WERI-Rb-1 (cell line): ENCODE measurements around the gene NAP1L4.
A peak's percentile ranks its signal among the peaks of the same experiment; 100 is the strongest.

Experiments used
- DNase-seq: peaks from one replicate; pipeline ENCODE4 v3.0.0-alpha.2; 2020
- H3K27ac ChIP-seq: fragments of 250-450 bp; sonication (Bioruptor Pico); 2 replicates; pipeline ENCODE4 v1.5.1; 2020; ENCODE audit warnings: mild to moderate bottlenecking, moderate library complexity
- H3K27me3 ChIP-seq: fragments of 250-450 bp; sonication (Bioruptor Pico); 2 replicates; pipeline ENCODE4 v1.5.1; 2021; ENCODE audit warnings: mild to moderate bottlenecking, low read depth, moderate library complexity; ENCODE audit not compliant: insufficient read depth, severe bottlenecking
- H3K36me3 ChIP-seq: fragments of 250-450 bp; sonication (Bioruptor Pico); 2 replicates; pipeline ENCODE4 v1.5.1; 2020; ENCODE audit warnings: mild to moderate bottlenecking, moderate library complexity
- H3K4me3 ChIP-seq: 2 replicates; pipeline ENCODE4 v1.5.1; 2011; ENCODE audit warnings: low read depth, mild to moderate bottlenecking, control low read depth, low read length
- H3K9me3 ChIP-seq: fragments of 250-450 bp; sonication (Bioruptor Pico); 2 replicates; pipeline ENCODE4 v1.5.1; 2021; ENCODE audit warnings: mild to moderate bottlenecking, moderate library complexity; ENCODE audit not compliant: severe bottlenecking
- TF ChIP-seq, protein P1 (sequence below): IDR thresholded peaks from 2 replicates; pipeline ENCODE4 v1.5.1; 2011; ENCODE audit warnings: low read depth, mild to moderate bottlenecking, control low read depth, inconsistent platforms, low read length

The NAP1L4 gene

DNA sequence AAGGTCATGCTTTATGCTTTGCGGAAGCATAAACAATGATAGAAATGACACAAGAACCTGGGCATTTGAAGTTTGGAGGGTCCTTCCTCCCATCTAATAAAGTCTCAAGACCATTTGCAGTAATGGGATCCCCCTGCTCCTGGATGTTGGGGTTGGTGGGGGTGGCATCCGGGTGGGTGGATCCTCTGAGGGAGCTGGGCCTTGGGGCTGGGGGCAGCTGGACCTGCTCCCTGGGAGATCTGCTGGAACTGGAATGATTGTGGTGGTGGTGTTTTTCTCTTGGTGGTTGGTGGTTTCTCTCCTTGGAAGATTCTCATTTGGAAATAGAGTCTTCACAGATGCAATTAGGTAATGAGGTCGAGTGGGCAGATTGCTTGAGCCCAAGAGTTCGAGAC lies 2.2 kb upstream of the NAP1L4 start:
- TF ChIP-seq, protein P1, sequence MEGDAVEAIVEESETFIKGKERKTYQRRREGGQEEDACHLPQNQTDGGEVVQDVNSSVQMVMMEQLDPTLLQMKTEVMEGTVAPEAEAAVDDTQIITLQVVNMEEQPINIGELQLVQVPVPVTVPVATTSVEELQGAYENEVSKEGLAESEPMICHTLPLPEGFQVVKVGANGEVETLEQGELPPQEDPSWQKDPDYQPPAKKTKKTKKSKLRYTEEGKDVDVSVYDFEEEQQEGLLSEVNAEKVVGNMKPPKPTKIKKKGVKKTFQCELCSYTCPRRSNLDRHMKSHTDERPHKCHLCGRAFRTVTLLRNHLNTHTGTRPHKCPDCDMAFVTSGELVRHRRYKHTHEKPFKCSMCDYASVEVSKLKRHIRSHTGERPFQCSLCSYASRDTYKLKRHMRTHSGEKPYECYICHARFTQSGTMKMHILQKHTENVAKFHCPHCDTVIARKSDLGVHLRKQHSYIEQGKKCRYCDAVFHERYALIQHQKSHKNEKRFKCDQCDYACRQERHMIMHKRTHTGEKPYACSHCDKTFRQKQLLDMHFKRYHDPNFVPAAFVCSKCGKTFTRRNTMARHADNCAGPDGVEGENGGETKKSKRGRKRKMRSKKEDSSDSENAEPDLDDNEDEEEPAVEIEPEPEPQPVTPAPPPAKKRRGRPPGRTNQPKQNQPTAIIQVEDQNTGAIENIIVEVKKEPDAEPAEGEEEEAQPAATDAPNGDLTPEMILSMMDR: no peak
- no peak for DNase-seq
- H3K27ac ChIP-seq: no peak overlapping the region
- H3K36me3 ChIP-seq: no peaks in the 10 kb centered on the region; the same call in 1 of the 2 replicates
- H3K9me3 ChIP-seq: no peaks in the 10 kb centered on the region
- no peaks in the 10 kb centered on the region for H3K27me3 ChIP-seq
- H3K4me3 ChIP-seq: no peak overlapping the region

DNA sequence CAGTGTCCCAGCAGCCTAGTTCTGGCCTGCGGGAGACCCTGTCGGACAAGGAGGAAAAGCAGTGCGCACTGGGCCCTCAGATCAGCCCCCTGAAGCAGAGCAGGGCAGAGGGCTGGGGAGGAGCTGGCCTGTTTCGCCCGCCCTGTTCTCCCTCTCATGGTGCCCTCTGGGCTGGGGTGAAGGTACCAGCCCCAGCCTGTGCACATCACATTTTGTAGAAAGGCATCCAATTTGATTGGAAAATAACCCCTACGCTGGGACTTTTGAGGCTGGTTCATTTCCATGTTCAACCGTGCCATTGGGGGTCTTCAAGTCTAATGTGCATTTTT lies 832 bp upstream of the NAP1L4 start:
- Histone ChIP-seq H3K4me3 (peak overlapping the region; percentile 76), H3K9me3 (no peaks in the 10 kb centered on the region), H3K27ac (peak overlapping the region; percentile 85), H3K27me3 (no peaks in the 10 kb centered on the region), H3K36me3 (peaks cover under 1% of the 10 kb centered on the region)
- TF ChIP-seq, protein P1: no peak
- DNase-seq: no peak

DNA sequence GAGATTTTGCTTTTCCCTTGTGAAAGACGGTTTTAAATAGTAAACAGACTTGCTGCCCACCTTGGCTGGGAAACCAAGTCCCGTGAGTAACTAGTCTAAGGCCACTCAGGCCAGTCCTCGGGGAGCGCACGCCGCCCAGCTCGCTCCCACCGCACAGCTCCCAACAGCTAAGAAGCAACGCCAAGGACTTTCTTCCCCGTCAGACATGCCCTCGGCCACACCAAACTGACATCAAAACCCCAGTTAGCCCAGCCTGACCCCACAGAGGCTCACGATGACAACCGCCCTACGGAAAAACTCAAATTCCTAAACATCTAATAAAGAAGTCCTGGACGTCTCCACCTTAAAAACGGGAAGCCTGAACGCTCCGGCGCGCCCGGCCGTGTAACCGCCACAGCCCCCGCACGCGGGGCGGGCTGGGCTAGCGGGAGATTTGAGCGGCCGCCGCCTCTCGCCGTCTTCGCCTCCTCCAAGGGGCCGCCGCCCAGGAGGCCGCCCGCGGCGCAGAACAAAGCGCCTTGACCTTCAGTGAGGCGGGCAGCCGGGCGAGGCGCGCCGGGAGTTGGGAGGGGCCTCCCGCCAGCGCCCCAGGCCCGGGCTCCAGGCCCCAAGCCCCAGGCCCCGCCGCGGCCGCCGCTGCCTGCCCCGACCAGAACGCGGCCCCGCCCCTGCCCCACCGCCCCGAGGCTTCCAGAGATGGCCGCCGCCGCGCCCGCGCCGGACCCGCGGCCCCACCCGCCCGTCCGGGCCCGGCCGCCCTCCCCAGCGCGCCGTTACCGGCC lies 486 bp downstream of the NAP1L4 start:
- Histone ChIP-seq H3K9me3 (no peaks in the 10 kb centered on the region), H3K27me3 (no peaks in the 10 kb centered on the region), H3K27ac (peak overlapping the region; percentile 85), H3K4me3 (peak overlapping the region; percentile 76), H3K36me3 (peaks cover 12% of the 10 kb centered on the region)
- TF ChIP-seq, protein P1: no peak
- no peak for DNase-seq

DNA sequence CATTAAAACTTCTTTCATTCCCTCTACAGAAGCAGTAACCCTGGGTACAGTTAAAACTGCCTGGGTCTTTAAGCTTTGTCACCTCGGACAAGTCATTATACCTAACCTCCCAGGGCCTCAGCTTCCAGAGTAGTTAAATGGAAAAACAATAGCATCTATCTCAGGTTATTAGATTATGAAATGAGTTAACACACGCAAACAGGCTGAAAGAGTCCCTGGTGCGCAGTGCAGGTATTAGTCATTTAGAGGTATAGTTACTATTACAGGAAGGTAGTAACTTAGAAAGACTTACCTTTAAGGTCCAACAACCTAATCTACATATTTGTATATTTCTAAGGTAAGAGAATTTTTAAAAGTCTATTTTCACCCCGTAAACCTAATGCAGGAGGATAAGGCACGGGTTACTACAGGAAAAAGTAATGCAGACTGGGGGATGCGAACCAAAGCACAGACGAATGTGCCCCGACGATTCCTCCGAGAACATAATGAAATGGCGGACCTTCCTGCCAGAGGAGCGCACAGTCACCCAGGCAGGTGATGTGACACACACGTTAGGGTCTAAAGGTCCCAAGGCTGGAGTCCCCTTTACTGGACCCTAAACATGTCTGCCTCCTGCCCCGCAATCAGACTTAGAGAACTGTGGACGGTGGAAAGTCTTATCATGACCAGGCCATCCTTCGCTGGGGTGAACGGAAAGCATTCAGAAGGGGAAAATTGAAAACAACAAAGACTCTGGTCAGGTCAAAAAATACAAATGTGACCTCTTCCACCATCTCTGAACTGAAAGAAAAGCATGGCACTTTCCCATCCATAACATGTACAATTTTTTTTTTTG lies 1.3 kb downstream of the NAP1L4 start:
- Histone ChIP-seq H3K4me3 (peak overlapping the region; percentile 73), H3K27ac (peak overlapping the region; percentile 85), H3K36me3 (peaks cover 16% of the 10 kb centered on the region), H3K27me3 (no peaks in the 10 kb centered on the region), H3K9me3 (no peaks in the 10 kb centered on the region)
- TF ChIP-seq, protein P1: no peak
- no peak for DNase-seq

DNA sequence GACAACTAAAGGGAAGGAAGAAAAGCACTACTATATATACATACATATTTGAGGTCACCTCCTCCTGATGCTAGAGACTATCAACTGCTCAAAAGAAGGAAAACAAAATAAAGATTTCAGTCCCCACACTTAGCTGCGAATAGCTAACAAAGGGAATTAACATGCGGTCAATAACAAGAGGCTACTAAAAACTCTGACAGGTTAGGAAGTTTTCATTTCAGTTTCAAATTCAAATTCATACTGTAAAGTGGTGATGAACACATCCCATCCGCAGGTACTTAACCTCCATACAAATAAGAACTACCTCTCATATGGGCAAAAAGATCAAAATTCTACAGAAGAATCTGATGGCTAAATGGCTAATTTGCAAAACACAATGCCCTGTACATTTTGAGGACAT lies 2.6 kb downstream of the NAP1L4 start:
- no peak for DNase-seq
- peaks cover 25% of the 10 kb centered on the region for H3K36me3 ChIP-seq
- no peaks in the 10 kb centered on the region for H3K9me3 ChIP-seq
- no peak overlapping the region for H3K27ac ChIP-seq
- H3K27me3 ChIP-seq: no peaks in the 10 kb centered on the region
- TF ChIP-seq, protein P1: no peak
- H3K4me3 ChIP-seq: no peak overlapping the region
